H1 (cell line): ENCODE results near the gene CSE1L. TPM values are rescaled to one million over a fixed set of nuclear protein-coding genes. Genes with fewer than 3 reads are reported as not detected.

ENCODE experiments used
- CTCF ChIA-PET: fragments of 300-600 bp; sonication (Branson Sonifier 250); formaldehyde crosslinking; loops from one replicate; lab custom pipeline; 2021; ENCODE audit not compliant: partially characterized antibody; lab: Charles Lee
- POLR2A ChIA-PET: fragments of 300-600 bp; sonication (Branson Sonifier 250); formaldehyde crosslinking; loops from one replicate; lab custom pipeline; 2021; ENCODE audit warnings: inconsistent platforms; ENCODE audit not compliant: partially characterized antibody; lab: Charles Lee
- DNase-seq, 2 experiments: peaks; one replicate each; pipeline versions ENCODE4 v3.0.0 to v3.0.0-alpha.2; 2010 to 2022; ENCODE audit warnings: low spot score in 2 of 2, low read depth in 1 of 2, mixed read lengths in 1 of 2
- FAIRE-seq: peaks from 2 replicates; lab custom pipeline; 2011; peaks lifted over from hg19 to GRCh38; lab: Jason Lieb, UNC
- H2AFZ ChIP-seq: 2 replicates; pipeline ENCODE4 v1.8.1; 2012; ENCODE audit warnings: low read length, inconsistent platforms
- H2AK5ac ChIP-seq: 2 replicates; pipeline ENCODE4 v1.6.1; 2013; ENCODE audit warnings: low read depth, low read length
- H2BK120ac ChIP-seq: replicated peaks from 2 replicates; pipeline ENCODE3; 2013; ENCODE audit warnings: low read depth, low read length, inconsistent platforms
- H2BK12ac ChIP-seq: 2 replicates; pipeline ENCODE4 v1.6.1; 2013; ENCODE audit warnings: low read depth, low read length
- H2BK15ac ChIP-seq: 2 replicates; pipeline ENCODE4 v1.6.1; 2013; ENCODE audit warnings: low read length
- H2BK20ac ChIP-seq: 2 replicates; pipeline ENCODE4 v1.6.1; 2013; ENCODE audit warnings: low read length
- H2BK5ac ChIP-seq: 2 replicates; pipeline ENCODE4 v1.6.1; 2013; ENCODE audit warnings: low read depth, low read length
- H3K14ac ChIP-seq: 2 replicates; pipeline ENCODE4 v1.6.1; 2013; ENCODE audit warnings: inconsistent platforms; ENCODE audit not compliant: insufficient read length
- H3K18ac ChIP-seq: 2 replicates; pipeline ENCODE4 v1.6.1; 2013; ENCODE audit warnings: low read length; ENCODE audit errors: extremely low read depth
- H3K23ac ChIP-seq: 2 replicates; pipeline ENCODE4 v1.6.1; 2013; ENCODE audit warnings: inconsistent platforms; ENCODE audit not compliant: insufficient read length
- H3K23me2 ChIP-seq: 2 replicates; pipeline ENCODE4 v1.6.1; 2013; ENCODE audit warnings: low read depth, low read length
- H3K27ac ChIP-seq: 2 replicates; pipeline ENCODE4 v1.6.1; 2011; ENCODE audit warnings: low read depth, low read length, inconsistent platforms
- H3K27me3 ChIP-seq, 4 experiments: replicated peaks in 1 of 4; 1 replicate in 1 of 4; 2 replicates in 3 of 4; pipeline versions ENCODE4 v1.6.1 to v1.8.1; 2011 to 2013; ENCODE audit warnings: low read length in 3 of 4, mild to moderate bottlenecking in 3 of 4, inconsistent platforms in 2 of 4, mixed read lengths in 2 of 4, moderate library complexity in 1 of 4; ENCODE audit not compliant: control insufficient read depth in 3 of 4, insufficient read depth in 3 of 4; ENCODE audit errors: extremely low read depth in 1 of 4
- H3K36me3 ChIP-seq, 4 experiments: 2 replicates each; pipeline versions ENCODE4 v1.6.1 to v1.8.1; 2011 to 2013; ENCODE audit warnings: mild to moderate bottlenecking in 4 of 4, low read length in 3 of 4, moderate library complexity in 2 of 4, control low read depth in 1 of 4, inconsistent platforms in 1 of 4; ENCODE audit not compliant: insufficient read depth in 4 of 4, control insufficient read depth in 2 of 4
- H3K4ac ChIP-seq: replicated peaks from 2 replicates; pipeline ENCODE3; 2013; ENCODE audit warnings: low read length, low read depth, mixed read lengths, inconsistent platforms; ENCODE audit not compliant: insufficient read length
- H3K4me1 ChIP-seq, 4 experiments: replicated peaks in 1 of 4; 1 replicate in 1 of 4; 2 replicates in 3 of 4; pipeline versions ENCODE4 v1.6.1 to v1.8.1; 2011 to 2013; ENCODE audit warnings: low read length in 3 of 4, inconsistent platforms in 2 of 4, mixed read lengths in 1 of 4; ENCODE audit not compliant: insufficient read depth in 4 of 4, control insufficient read depth in 3 of 4
- H3K4me2 ChIP-seq, 2 experiments: 2 replicates each; pipeline versions ENCODE4 v1.6.1 to v1.8.1; 2011 to 2013; ENCODE audit warnings: low read depth in 2 of 2, low read length in 2 of 2, control low read depth in 1 of 2, inconsistent platforms in 1 of 2, mild to moderate bottlenecking in 1 of 2; ENCODE audit not compliant: insufficient read depth in 1 of 2
- H3K4me3 ChIP-seq, 4 experiments: fragments of 200-600, 300-600 bp in 1 of 4; sonication (generic), shearing (Covaris generic), sonication (Bioruptor Twin) in 1 of 4; 2 replicates each; pipeline versions ENCODE4 v1.5.1 to v1.8.1; 2011 to 2016; ENCODE audit warnings: low read length in 4 of 4, low read depth in 3 of 4, control low read depth in 2 of 4, inconsistent platforms in 2 of 4, mild to moderate bottlenecking in 2 of 4, mixed read lengths in 1 of 4, moderate library complexity in 1 of 4; ENCODE audit not compliant: insufficient read depth in 2 of 4; ENCODE audit errors: extremely low read depth in 1 of 4
- H3K56ac ChIP-seq: replicated peaks from 2 replicates; pipeline ENCODE3; 2013; ENCODE audit warnings: low read depth, mild to moderate bottlenecking, mixed read lengths, low read length, inconsistent platforms; ENCODE audit not compliant: insufficient read length
- H3K79me1 ChIP-seq: 2 replicates; pipeline ENCODE4 v1.6.1; 2013; ENCODE audit warnings: low read depth, low read length, control low read depth
- H3K79me2 ChIP-seq, 2 experiments: 2 replicates each; pipeline versions ENCODE4 v1.6.1 to v1.8.1; 2012 to 2013; ENCODE audit warnings: low read length in 2 of 2, mild to moderate bottlenecking in 2 of 2, inconsistent platforms in 1 of 2; ENCODE audit not compliant: insufficient read depth in 2 of 2, control insufficient read depth in 1 of 2
- H3K9ac ChIP-seq, 4 experiments: replicated peaks in 1 of 4; 1 replicate in 1 of 4; 2 replicates in 3 of 4; pipeline versions ENCODE4 v1.6.1 to v1.8.1; 2011 to 2013; ENCODE audit warnings: low read depth in 3 of 4, low read length in 3 of 4, control low read depth in 2 of 4, mild to moderate bottlenecking in 2 of 4, moderate library complexity in 2 of 4, inconsistent platforms in 1 of 4; ENCODE audit errors: extremely low read depth in 1 of 4
- H3K9me3 ChIP-seq, 2 experiments: 2 replicates each; pipeline versions ENCODE4 v1.6.1 to v1.8.1; 2012 to 2013; ENCODE audit warnings: mild to moderate bottlenecking in 2 of 2, moderate library complexity in 2 of 2, control low read depth in 1 of 2, inconsistent platforms in 1 of 2, low read depth in 1 of 2, low read length in 1 of 2, mixed read lengths in 1 of 2; ENCODE audit not compliant: insufficient read depth in 2 of 2
- H4K20me1 ChIP-seq, 2 experiments: replicated peaks in 1 of 2; 2 replicates each; pipeline versions ENCODE3 to v1.8.1; 2011 to 2013; ENCODE audit warnings: inconsistent platforms in 2 of 2, low read length in 2 of 2, mild to moderate bottlenecking in 1 of 2; ENCODE audit not compliant: insufficient read depth in 2 of 2, control insufficient read depth in 1 of 2
- H4K5ac ChIP-seq: 2 replicates; pipeline ENCODE4 v1.6.1; 2013; ENCODE audit warnings: low read length, low read depth, mixed read lengths, inconsistent platforms; ENCODE audit not compliant: insufficient read length
- H4K8ac ChIP-seq: 2 replicates; pipeline ENCODE4 v1.8.0; 2013; ENCODE audit warnings: mild to moderate bottlenecking, moderate library complexity, low read length, inconsistent platforms; ENCODE audit not compliant: insufficient read depth; ENCODE audit errors: extremely low read depth
- H4K91ac ChIP-seq: replicated peaks from 2 replicates; pipeline ENCODE3; 2013; ENCODE audit warnings: low read length, mixed read lengths, inconsistent platforms; ENCODE audit not compliant: insufficient read length
- CBX5 ChIP-seq: fragments of 300-800, 300-1000 bp; sonication (generic); IDR thresholded peaks from 2 replicates; pipeline ENCODE4 v1.7.1; 2016; ENCODE audit warnings: antibody characterized with exemption, low read length, low read depth
- CTBP2 ChIP-seq: IDR thresholded peaks from 2 replicates; pipeline ENCODE4 v1.7.0; 2011; ENCODE audit warnings: borderline replicate concordance, mild to moderate bottlenecking, moderate library complexity, mixed read lengths, low read length; ENCODE audit not compliant: insufficient read depth, insufficient read length
- GABPA ChIP-seq: IDR thresholded peaks from 2 replicates; pipeline ENCODE4 v1.6.1; 2011; ENCODE audit warnings: mild to moderate bottlenecking, low read length, moderate library complexity, borderline replicate concordance; ENCODE audit not compliant: insufficient read depth
- HDAC2 ChIP-seq, 2 experiments: fragments of 300-600 bp in 1 of 2; sonication (generic) in 1 of 2; IDR thresholded peaks; 2 replicates each; pipeline ENCODE4 v1.6.1; 2011 to 2012; ENCODE audit warnings: low read depth in 2 of 2, low read length in 2 of 2, mild to moderate bottlenecking in 2 of 2, moderate library complexity in 2 of 2, borderline replicate concordance in 1 of 2, inconsistent platforms in 1 of 2
- RXRA ChIP-seq: IDR thresholded peaks from 2 replicates; pipeline ENCODE4 v1.6.1; 2011; ENCODE audit warnings: low read depth, mild to moderate bottlenecking, low read length, moderate library complexity; ENCODE audit not compliant: insufficient read depth
- SIRT6 ChIP-seq: IDR thresholded peaks from one replicate; pipeline ENCODE4 v1.7.1; 2012; ENCODE audit warnings: low read length, inconsistent platforms
- USF2 ChIP-seq: IDR thresholded peaks from 2 replicates; pipeline ENCODE4 v1.6.1; 2011; ENCODE audit warnings: low read length, improper control_type of control experiment
- WGBS, 2 experiments: shearing (Covaris generic) in 1 of 2; methylation state at CpG; one replicate each; pipeline versions ENCODE4 v1.1.6 to v1.1.7; 2013 to 2015; ENCODE audit warnings: low lambda C conversion rate in 2 of 2, mixed read lengths in 2 of 2, inconsistent platforms in 1 of 2, low coverage in 1 of 2, missing lambda C conversion rate in 1 of 2; ENCODE audit not compliant: insufficient replicate concordance in 2 of 2, insufficient coverage in 1 of 2, insufficient read length in 1 of 2; ENCODE audit errors: extremely low coverage in 1 of 2, missing lambda C conversion rate in 1 of 2; 5-methylcytosine and 5-hydroxymethylcytosine counted together
- polyA plus RNA-seq, 7 experiments: library from polyadenylated mRNA; depleted of rRNA in 3 of 7; stranded (reverse) in 5 of 7; unstranded in 2 of 7; fragments of >200 nt in 5 of 7; fragments of 200-250 nt in 2 of 7; gene quantifications; 1 replicate in 5 of 7; 2 replicates in 1 of 7; 4 replicates in 1 of 7; pipeline versions ENCODE4 v1.2.1 to v1.2.3, GENCODE V29; 2011 to 2013; ENCODE audit warnings: missing spikeins in 2 of 7, mixed read lengths in 2 of 7
- total RNA-seq: library from RNA; stranded (reverse); fragmentation: NEBNext Ultra II Directional; extraction: Animal tissue kit (Norgen Biotek cat#: 25700); gene quantifications from 2 replicates; pipeline ENCODE4 v1.2.1, GENCODE V29; 2021

The CSE1L gene
- total and polyA plus RNA-seq, 2 of the 8 experiments (the other 6 are each of a cell fraction or from before 2014, with no cell fraction given) = 94.1 to 269 TPM

- H4K91ac ChIP-seq = no peak overlapping the region
- no peak overlapping the region for H3K4ac ChIP-seq
- no peak overlapping the region for H2BK5ac ChIP-seq
- no peak overlapping the region for H3K18ac ChIP-seq
- no peak overlapping the region for H2AFZ ChIP-seq
- H3K4me1 ChIP-seq = no peaks in the 10 kb centered on the region
- H3K4me3 ChIP-seq = no peak overlapping the region
- H4K20me1 ChIP-seq = no peaks in the 10 kb centered on the region
- no peak overlapping the region for H4K5ac ChIP-seq
- no peak overlapping the region for H2BK15ac ChIP-seq
- ChIA-PET CTCF (no interaction called here), POLR2A (interaction anchor here (0.7 to 1.7 kb wide), 3 partner anchors 9 to 385 kb away, joined by 3 to 8 read pairs (median 4); no protein-coding TSS in a partner anchor)
- H2BK20ac ChIP-seq = no peak overlapping the region
- H3K9me3 ChIP-seq = no peaks in the 10 kb centered on the region
- no peak overlapping the region for H2AK5ac ChIP-seq
- FAIRE-seq (no peak), DNase-seq (no peak)
- H3K27ac ChIP-seq = no peak overlapping the region; the same call in 1 of the 2 replicates
- H3K9ac ChIP-seq = no peak overlapping the region
- H3K36me3 ChIP-seq = peaks cover 9 to 41% (median 31%) of the 10 kb centered on the region in 4 experiments
- H3K79me1 ChIP-seq = no peaks in the 10 kb centered on the region
- no peak overlapping the region for H3K23ac ChIP-seq
- no peak overlapping the region for H3K4me2 ChIP-seq
- no peak overlapping the region for H3K56ac ChIP-seq
- H3K23me2 ChIP-seq = no peaks in the 10 kb centered on the region
- H2BK120ac ChIP-seq = no peak overlapping the region
- H2BK12ac ChIP-seq = no peak overlapping the region
- H3K79me2 ChIP-seq = no peaks in the 10 kb centered on the region
- no peaks in the 10 kb centered on the region for H3K27me3 ChIP-seq
- no peak overlapping the region for H4K8ac ChIP-seq
- 95% methylated on average over 15 of the region's 15 CpGs; no CpG with 5 or more reads in 1 of the 2 experiments for WGBS, 2 experiments
- TF ChIP-seq CTBP2 (no peak), HDAC2 (IDR thresholded peaks at IDR 0.05; ENCODE audit: borderline replicate concordance in 1 of 2, low read depth in 2 of 2, low read length in 2 of 2) (no peak), CBX5 (no peak), GABPA (no peak), SIRT6 (no peak), RXRA (no peak), USF2 (no peak)
- TF ChIP-seq, all 59 proteins: peak for 0
- no peak overlapping the region for H3K14ac ChIP-seq
Observed at GRCh38 chr20:49112596-49113274, 66.6 kb downstream of the CSE1L start.
